GM06990 (cell line): ENCODE data around the gene HMGCS1.
"Not testable (repeated sequence)": the region's sequence is repeated elsewhere in the genome, so short reads cannot be mapped to it uniquely, and the experiment has no call there.

Source experiments
- DNase-seq: peaks from one replicate; pipeline ENCODE4 v3.0.0-alpha.2; 2011; ENCODE audit not compliant: insufficient read length; ENCODE audit errors: extremely low read depth
- H3K27me3 ChIP-seq: replicated peaks from 2 replicates; pipeline ENCODE4 v1.6.0; 2011; ENCODE audit warnings: low read length; ENCODE audit not compliant: control insufficient read depth, insufficient read depth
- H3K36me3 ChIP-seq: 2 replicates; pipeline ENCODE4 v1.5.1; 2011; ENCODE audit warnings: low read length; ENCODE audit not compliant: control insufficient read depth, insufficient read depth
- H3K4me3 ChIP-seq: replicated peaks from 2 replicates; pipeline ENCODE4 v1.5.1; 2011; ENCODE audit warnings: low read depth, mild to moderate bottlenecking, control low read depth, low read length
- CTCF ChIP-seq: IDR thresholded peaks from 2 replicates; pipeline ENCODE4 v1.5.1; 2011; ENCODE audit warnings: low read length, control low read depth, mild to moderate bottlenecking, inconsistent platforms; ENCODE audit not compliant: insufficient read depth, poor library complexity, severe bottlenecking

Gene HMGCS1

GRCh38 chr5:43270645-43271044, 42.6 kb downstream of the HMGCS1 start:
- Histone ChIP-seq H3K4me3 (no peak overlapping the region), H3K27me3 (no peaks in the 10 kb centered on the region), H3K36me3 (no peaks in the 10 kb centered on the region)
- no peak for TF ChIP-seq CTCF
- no peak for DNase-seq

GRCh38 chr5:43268188-43268820, 44.9 kb downstream of the HMGCS1 start:
- H3K4me3 ChIP-seq, result no peak overlapping the region

GRCh38 chr5:43262269-43262668, 50.9 kb downstream of the HMGCS1 start:
- not testable (repeated sequence) for DNase-seq, H3K27me3 ChIP-seq, H3K4me3 ChIP-seq, H3K36me3 ChIP-seq

More at GRCh38 chr5:43268188-43268820, 44.9 kb downstream of the HMGCS1 start:
- Histone ChIP-seq H3K27me3 (no peaks in the 10 kb centered on the region), H3K36me3 (no peaks in the 10 kb centered on the region)
- no peak for TF ChIP-seq CTCF
- DNase-seq, result peak; percentile 30

- no peak for TF ChIP-seq CTCF
- Histone ChIP-seq H3K4me3 (no peak overlapping the region), H3K27me3 (no peaks in the 10 kb centered on the region), H3K36me3 (no peaks in the 10 kb centered on the region)
- no peak for DNase-seq
Observed at GRCh38 chr5:43258116-43258515, 55.1 kb downstream of the HMGCS1 start.

- no peaks in the 10 kb centered on the region for H3K36me3 ChIP-seq
- no peak overlapping the region for H3K4me3 ChIP-seq
- H3K27me3 ChIP-seq, result no peaks in the 10 kb centered on the region
- no peak for DNase-seq
- no peak for TF ChIP-seq CTCF
Observed at GRCh38 chr5:43256261-43256966, 56.8 kb downstream of the HMGCS1 start.

- no peak for DNase-seq
Observed at GRCh38 chr5:43255704-43256103, 57.5 kb downstream of the HMGCS1 start.

More at GRCh38 chr5:43255704-43256103, 57.5 kb downstream of the HMGCS1 start:
- Histone ChIP-seq H3K4me3 (no peak overlapping the region), H3K27me3 (no peaks in the 10 kb centered on the region), H3K36me3 (no peaks in the 10 kb centered on the region)
- TF ChIP-seq CTCF, result no peak
